Measurements from ENCODE around the gene AIF1L.

Gene AIF1L

GRCh38 chr9:131161585-131161984, 65.3 kb downstream of the AIF1L start:
- Histone ChIP-seq H4K20me1 (ENCODE audit: insufficient read depth, low read length) (no peaks in the 10 kb centered on the region), H3K36me3 (replicated peaks; ENCODE audit: insufficient read depth, low read length) (peaks cover 6% of the 10 kb centered on the region; the same call in 1 of the 2 replicates), H3K9me2 (replicated peaks; ENCODE audit: insufficient read depth, low read length) (no peaks in the 10 kb centered on the region), H3K4me2 (ENCODE audit: low read depth, low read length) (no peak overlapping the region), H3K79me2 (ENCODE audit: low read length) (peaks cover 3% of the 10 kb centered on the region; the same call in 1 of the 2 replicates), H3K9me3 (replicated peaks; ENCODE audit: insufficient read depth, low read length) (no peaks in the 10 kb centered on the region), H3F3A (ENCODE audit: insufficient read depth, low read length) (no peaks in the 10 kb centered on the region), H3K27me3 (replicated peaks; ENCODE audit: insufficient read depth, low read length) (no peaks in the 10 kb centered on the region), H3K27ac (ENCODE audit: low read length) (no peak overlapping the region), H3K9ac (ENCODE audit: low read length) (no peak overlapping the region), H2AFZ (ENCODE audit: low read length) (no peak overlapping the region), H3K4me3 (ENCODE audit: low read length) (no peak overlapping the region), H3K4me1 (ENCODE audit: low read length) (no peaks in the 10 kb centered on the region)
- DNase-seq = no peak
- TF ChIP-seq CTCF (IDR thresholded peaks at IDR 0.05; ENCODE audit: low read length) = no peak
- no peak for TF ChIP-seq EZH2phosphoT487 (IDR thresholded peaks at IDR 0.05; ENCODE audit: low read length)
- no peak for TF ChIP-seq EZH2 (optimal IDR thresholded peaks at IDR 0.05; ENCODE audit: low read depth, low read length)

- H3K4me3 ChIP-seq (ENCODE audit: low read length) = no peak overlapping the region
- no peaks in the 10 kb centered on the region for H3K79me2 ChIP-seq (ENCODE audit: low read length)
- H3F3A ChIP-seq (ENCODE audit: insufficient read depth, low read length) = no peaks in the 10 kb centered on the region
- H4K20me1 ChIP-seq (ENCODE audit: insufficient read depth, low read length) = no peaks in the 10 kb centered on the region
- H3K9me2 ChIP-seq (replicated peaks; ENCODE audit: insufficient read depth, low read length) = no peaks in the 10 kb centered on the region
- H3K9ac ChIP-seq (ENCODE audit: low read length) = no peak overlapping the region
- H2AFZ ChIP-seq (ENCODE audit: low read length) = no peak overlapping the region
- no peak for DNase-seq
- H3K4me2 ChIP-seq (ENCODE audit: low read depth, low read length) = no peak overlapping the region
- no peaks in the 10 kb centered on the region for H3K4me1 ChIP-seq (ENCODE audit: low read length)
- TF ChIP-seq CTCF (IDR thresholded peaks at IDR 0.05; ENCODE audit: low read length) (no peak), EZH2 (optimal IDR thresholded peaks at IDR 0.05; ENCODE audit: low read depth, low read length) (no peak), EZH2phosphoT487 (IDR thresholded peaks at IDR 0.05; ENCODE audit: low read length) (no peak)
- H3K9me3 ChIP-seq (replicated peaks; ENCODE audit: insufficient read depth, low read length) = no peaks in the 10 kb centered on the region
- H3K27ac ChIP-seq (ENCODE audit: low read length) = no peak overlapping the region
- H3K36me3 ChIP-seq (replicated peaks; ENCODE audit: insufficient read depth, low read length) = peaks cover 6% of the 10 kb centered on the region; the same call in 1 of the 2 replicates
- H3K27me3 ChIP-seq (replicated peaks; ENCODE audit: insufficient read depth, low read length) = no peaks in the 10 kb centered on the region
Observed at GRCh38 chr9:131162886-131163285, 66.6 kb downstream of the AIF1L start.

- H3K4me2 ChIP-seq (ENCODE audit: low read depth, low read length) = no peak overlapping the region
- H2AFZ ChIP-seq (ENCODE audit: low read length) = no peak overlapping the region
- no peaks in the 10 kb centered on the region for H3K27me3 ChIP-seq (replicated peaks; ENCODE audit: insufficient read depth, low read length)
- H3K36me3 ChIP-seq (replicated peaks; ENCODE audit: insufficient read depth, low read length) = peaks cover 3% of the 10 kb centered on the region; the same call in 1 of the 2 replicates
- no peaks in the 10 kb centered on the region for H3K79me2 ChIP-seq (ENCODE audit: low read length)
- H3K9me3 ChIP-seq (replicated peaks; ENCODE audit: insufficient read depth, low read length) = no peaks in the 10 kb centered on the region
- H3K27ac ChIP-seq (ENCODE audit: low read length) = no peak overlapping the region
- no peak overlapping the region for H3K4me3 ChIP-seq (ENCODE audit: low read length)
- H3K9me2 ChIP-seq (replicated peaks; ENCODE audit: insufficient read depth, low read length) = no peaks in the 10 kb centered on the region
- H4K20me1 ChIP-seq (ENCODE audit: insufficient read depth, low read length) = no peaks in the 10 kb centered on the region
- no peak for TF ChIP-seq CTCF (IDR thresholded peaks at IDR 0.05; ENCODE audit: low read length)
- TF ChIP-seq EZH2 (optimal IDR thresholded peaks at IDR 0.05; ENCODE audit: low read depth, low read length) = no peak
- no peak for TF ChIP-seq EZH2phosphoT487 (IDR thresholded peaks at IDR 0.05; ENCODE audit: low read length)
- no peak overlapping the region for H3K9ac ChIP-seq (ENCODE audit: low read length)
- 0 out of 2 replicates have a peak, but pooled peaks cover 3% of the 10 kb centered on the region for H3K4me1 ChIP-seq (ENCODE audit: low read length)
- DNase-seq = no peak
- H3F3A ChIP-seq (ENCODE audit: insufficient read depth, low read length) = 0 out of 2 replicates have a peak, but pooled peaks cover 4% of the 10 kb centered on the region
Observed at GRCh38 chr9:131165523-131165922, 69.2 kb downstream of the AIF1L start.

Data from MM.1S (cell line).